HuH-7.5 (cell line): ENCODE measurements around the gene CD300LB.
"Not testable (repeated sequence)": the region's sequence is repeated elsewhere in the genome, so short reads cannot be mapped to it uniquely, and the experiment has no call there.

Experiments
- DNase-seq: peaks from one replicate; pipeline ENCODE4 v3.0.0; 2011; ENCODE audit warnings: low spot score

CD300LB gene

DNA sequence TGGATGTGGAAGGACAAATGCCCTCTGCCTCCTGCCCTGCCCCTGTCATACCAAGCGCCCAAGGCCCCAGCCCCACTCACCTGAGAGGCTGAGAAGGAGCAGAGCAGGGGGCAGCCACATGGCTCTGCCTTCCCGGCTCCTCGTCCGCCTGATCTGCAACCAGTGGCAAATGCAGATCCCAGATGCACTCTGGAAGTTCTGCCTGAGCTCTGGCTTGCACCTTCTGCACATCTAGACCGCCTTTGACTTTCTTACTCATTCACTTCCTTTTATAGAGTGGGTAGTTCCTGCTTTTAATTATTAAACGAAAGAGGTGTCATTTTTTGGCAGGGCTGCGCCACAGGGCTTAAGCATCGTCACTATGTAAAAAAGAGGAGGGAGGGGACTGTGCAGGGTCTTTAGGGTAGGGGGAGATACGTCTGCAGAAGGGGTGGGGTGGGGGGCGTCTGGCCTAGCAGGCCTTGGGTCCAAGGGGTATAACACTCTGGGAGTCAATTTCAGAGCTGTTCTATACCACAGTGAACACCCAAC is at the start of gene CD300LB:
CD300LB (minus strand) TSS at position 245 of the 531 bp plus-strand sequence; CDS start at position 120, 125 bp downstream.
- DNase-seq, result no peak

DNA sequence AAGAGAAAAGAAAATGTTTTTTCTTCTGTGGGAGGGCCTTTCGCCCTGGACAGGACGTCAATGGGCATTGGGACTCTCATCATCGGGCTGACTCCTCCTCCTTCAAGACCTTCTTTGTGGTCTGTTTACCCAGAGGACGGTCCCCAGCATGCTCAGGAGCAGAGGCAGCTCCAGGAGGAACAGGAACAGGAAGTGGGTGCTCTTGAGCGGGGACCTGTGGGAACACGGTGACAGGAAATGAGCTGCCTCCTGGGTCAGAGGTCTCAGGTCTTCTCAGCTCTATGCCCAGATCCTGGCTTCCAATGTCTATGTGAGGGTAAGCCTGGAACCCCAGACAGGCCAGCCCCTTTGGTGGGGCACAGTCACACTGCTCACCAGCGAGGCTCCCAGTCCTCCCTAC is 48.6 kb upstream of the CD300LB start:
- DNase-seq, result no peak

DNA sequence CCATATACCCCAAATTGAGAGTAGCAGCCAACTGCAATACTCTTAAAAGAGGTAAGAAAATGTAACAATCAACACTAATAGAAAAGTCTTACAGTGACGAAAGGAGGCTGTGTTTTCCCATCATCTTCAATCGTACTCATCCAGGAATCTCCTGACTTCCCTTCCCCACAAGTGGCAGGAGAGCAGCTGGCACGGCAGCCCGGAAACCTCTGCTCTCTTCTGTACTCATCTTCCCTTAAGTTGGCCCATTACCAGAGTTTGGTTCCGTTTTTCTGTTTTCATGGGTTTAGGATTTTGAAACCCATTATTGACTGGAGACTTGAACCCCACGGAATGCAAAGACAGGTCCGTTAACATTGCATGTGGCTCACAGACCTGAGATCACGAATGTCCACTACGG is 47.7 kb upstream of the CD300LB start:
- DNase-seq, result no peak

- no peak for DNase-seq
Observed at GRCh38 chr17:74574489-74575142, 43.3 kb upstream of the CD300LB start.

GRCh38 chr17:74573635-74574034 is 42.4 kb upstream of the CD300LB start:
- DNase-seq, result not testable (repeated sequence)

DNA sequence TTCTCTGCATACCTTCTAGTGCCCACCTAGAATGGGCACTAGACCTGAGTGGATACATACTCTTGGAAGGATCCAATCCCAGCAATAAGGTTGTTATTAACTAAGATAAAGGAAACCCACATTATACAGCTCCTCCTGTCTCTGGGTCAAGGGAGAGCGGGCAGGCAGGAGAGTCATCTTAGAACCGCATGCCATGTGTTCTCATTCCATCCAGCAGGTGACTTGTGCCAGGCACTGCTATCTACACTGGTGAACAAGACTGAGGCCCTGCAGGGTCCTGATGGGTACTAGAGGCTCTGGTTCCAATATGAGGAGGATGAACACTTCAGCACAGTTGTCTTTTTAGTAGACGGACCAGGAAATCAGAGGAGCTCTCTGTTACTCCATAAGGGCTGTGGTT is 41.9 kb upstream of the CD300LB start:
- no peak for DNase-seq

DNA sequence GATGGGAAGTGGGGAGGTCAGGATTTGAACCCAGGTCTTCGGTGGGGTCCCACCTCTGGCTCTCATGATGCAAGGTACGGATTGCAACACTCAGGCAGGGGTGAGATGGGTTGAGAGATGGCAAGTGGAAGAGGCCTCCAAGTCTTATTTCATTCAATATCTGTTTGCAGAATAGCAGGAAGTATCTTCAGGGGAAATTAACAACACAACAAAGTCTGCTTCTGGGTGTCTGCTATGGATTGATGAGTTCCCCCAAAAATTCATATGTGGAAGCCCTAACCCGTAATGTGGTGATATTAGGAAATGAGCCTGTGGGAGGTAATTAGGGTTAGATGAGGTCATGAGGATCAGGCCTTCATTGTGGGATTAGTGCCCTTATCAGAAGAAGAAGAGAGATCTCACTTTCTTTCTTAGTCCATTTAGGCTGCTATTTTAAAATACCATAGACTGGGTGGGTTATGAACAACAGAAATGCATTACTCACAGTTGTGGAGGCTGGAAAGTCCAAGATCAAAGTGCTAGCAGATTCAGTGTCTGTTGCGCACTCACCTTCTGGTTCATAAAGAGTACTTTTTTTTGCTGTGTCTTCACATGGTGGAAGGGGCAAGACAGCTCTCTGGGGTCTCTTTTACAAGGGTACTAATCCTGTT is 40.5 kb upstream of the CD300LB start:
- DNase-seq, result no peak

DNA sequence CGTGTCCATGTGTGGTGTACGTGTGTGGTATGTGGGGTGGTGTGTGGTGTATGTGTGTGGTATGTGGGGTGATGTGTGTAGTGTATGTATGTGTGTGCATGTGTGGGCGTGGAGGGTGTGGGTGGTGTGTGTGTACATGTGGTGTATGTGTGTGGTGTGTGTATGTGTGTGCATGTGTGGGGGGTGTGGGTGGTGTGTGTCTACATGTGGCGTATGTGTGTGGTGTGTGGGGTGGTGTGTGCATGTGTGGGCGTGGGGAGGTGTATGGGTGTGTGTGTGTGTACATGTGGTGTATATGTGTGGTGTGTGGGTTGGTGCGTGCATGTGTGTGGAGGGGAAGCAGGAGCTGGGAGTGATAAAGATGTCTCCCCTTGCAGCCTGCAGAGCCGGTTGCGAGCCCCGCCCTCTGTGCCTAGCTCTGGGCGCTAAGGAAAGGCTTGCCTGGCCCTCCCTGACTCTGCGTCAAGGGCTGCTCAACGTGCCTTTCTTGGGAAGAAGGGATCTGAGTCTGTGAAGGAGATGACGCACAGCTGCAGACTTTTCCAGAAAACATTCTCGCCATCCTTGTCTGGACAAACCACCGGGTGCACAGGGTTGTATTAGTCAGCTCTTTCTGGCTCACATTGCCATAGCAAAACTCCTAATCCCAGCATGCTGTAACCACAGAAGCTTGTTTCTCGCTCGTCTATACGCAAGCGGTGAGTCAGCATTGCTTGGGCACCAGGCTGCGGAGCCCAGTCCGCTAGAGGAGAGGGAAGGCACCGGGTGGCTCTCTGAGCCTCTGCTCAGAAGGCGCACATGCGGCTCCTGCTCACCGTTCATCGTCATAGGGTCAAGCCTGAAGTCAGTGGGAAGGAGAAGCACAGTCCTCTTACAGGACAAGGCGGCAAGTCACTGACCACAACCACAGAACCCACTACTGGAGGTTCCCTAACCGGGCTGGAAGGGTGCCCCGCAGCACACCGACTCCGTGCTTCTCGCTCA is 38.0 kb upstream of the CD300LB start:
- no peak for DNase-seq

GRCh38 chr17:74568106-74568873 is 37.0 kb upstream of the CD300LB start:
- no peak for DNase-seq

DNA sequence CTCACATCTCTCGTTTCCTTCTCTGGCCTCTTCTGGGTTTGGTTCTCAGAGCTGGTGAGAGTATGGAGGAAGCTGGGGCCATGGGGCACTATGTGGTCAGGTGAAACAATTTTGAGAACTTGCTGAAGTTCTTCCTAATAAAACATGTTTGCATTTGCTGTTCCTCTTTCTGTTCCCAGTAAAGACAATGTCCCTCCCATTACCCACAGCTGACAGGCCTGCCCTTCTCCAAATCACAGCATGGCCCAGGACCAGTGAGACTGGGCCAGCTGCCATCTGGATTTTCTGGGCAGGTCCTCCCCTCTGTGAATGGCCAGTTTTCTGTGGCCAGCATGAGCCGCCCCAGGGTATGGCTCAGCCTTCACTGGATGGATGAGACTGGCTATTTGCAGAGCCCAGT is 36.1 kb upstream of the CD300LB start, which contains the start of gene CD300H:
CD300H (minus strand) TSS at position 113 of the 400 bp plus-strand sequence.
- no peak for DNase-seq

GRCh38 chr17:74566132-74566753 is 35.0 kb upstream of the CD300LB start:
- peak; percentile 36 for DNase-seq

GRCh38 chr17:74565126-74565525 is 33.9 kb upstream of the CD300LB start:
- no peak for DNase-seq

DNA sequence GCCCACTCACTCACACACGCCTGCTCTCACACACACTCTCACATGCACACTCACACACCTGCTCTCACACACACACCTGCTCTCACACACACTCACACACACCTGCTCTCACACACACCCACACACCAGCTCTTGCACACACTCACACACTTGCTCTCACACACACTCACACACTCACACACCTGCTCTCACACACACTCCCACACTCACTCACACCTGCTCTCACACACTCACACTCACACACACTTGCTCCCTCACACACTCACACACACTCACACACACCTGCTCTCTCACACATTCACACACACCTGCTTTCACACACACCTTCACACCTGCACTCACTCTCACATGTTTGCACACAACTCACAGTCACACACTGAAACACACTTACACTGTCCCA is 32.1 kb upstream of the CD300LB start:
- DNase-seq, result no peak

DNA sequence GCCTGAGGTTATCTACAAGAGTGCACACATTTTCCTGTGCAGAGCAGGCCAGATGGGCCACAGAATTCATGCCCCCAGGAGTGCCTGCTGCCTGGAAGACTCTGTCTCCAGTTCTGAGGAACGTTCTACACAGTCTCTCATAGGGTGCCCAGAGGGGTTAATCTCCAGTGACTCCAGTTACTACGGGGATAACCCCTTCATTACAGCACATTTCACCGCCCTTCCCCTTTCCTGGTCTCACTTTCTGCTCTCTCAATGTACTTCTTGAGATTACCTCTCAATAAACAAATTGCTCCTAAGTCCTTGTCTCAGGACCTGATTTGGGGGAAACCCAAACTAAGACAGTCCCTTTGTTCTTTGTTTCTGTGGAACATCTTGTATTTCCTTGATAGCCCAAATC is 30.3 kb upstream of the CD300LB start:
- DNase-seq, result no peak

- no peak for DNase-seq
Observed at GRCh38 chr17:74558882-74559519, 27.7 kb upstream of the CD300LB start.

GRCh38 chr17:74558402-74558801 is 27.1 kb upstream of the CD300LB start:
- not testable (repeated sequence) for DNase-seq

DNA sequence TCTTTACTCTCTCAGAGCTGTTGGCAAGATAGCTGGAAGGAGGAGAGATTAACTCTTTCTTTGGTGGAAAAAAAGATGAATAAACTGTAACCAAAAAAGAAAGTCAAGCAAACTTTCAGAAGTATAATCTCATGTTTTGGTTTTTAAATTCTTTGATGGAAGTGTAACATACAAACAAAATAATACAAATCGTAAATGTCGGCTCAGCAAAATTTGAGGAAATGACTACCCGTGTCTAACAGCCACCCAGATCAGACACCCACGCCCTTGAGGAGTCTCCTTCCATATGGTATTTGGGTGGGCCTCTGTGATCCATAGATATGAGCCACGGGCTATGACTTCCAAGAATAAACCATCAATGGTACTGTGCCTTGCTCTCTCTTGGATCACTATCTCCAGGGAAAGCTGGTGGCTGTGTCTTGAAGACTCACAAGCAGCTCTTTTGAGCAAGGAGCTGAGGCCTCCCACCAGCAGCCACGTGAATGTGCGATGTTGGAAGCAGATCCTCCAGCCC is 24.2 kb upstream of the CD300LB start:
- DNase-seq, result no peak

DNA sequence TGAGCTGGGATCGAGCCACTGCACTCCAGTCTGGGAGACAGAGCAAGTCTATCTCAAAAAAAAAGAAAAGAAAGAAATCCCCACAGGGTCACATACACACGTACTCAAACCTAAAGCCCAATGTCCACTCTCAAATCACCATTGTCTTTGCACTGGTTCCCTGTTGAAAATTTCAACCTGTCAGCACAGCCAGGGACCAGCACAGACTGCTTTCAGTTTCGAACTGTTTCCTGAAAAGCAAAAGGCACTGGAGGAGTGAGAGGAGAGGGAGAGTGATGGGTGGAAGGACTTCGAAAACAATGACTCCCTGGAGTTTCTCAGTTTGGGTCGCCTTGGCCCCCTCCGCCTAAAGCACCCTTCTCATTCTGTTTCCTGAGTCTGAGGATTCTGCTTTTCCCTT is 23.6 kb upstream of the CD300LB start:
- no peak for DNase-seq

DNA sequence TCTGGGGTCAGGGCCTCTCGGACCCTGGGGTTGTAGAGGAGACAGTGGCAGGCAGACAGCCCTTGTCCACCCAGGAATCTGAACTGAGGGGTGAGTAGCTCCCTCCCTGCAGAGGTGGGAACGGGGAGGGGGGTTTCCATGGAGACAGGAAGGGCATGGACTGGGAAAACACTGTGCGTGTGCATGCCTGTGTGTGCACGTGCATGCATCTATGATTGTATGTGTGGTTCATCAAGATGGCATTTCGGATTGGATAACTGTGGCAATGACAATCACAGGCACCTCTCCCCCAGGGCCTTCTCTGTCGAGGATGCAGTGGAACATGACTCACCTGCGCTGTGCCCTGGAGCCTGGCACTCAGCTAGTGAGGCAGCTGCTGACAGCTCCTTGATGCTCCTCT is 20.8 kb upstream of the CD300LB start:
- DNase-seq, result no peak

GRCh38 chr17:74550602-74551001 is 19.3 kb upstream of the CD300LB start:
- DNase-seq, result no peak
